A549 (cell line): Measurements from ENCODE around the gene RHOB. TPM values are rescaled to one million over a fixed set of nuclear protein-coding genes. Genes with fewer than 3 reads are reported as not detected.

Experiments
- ATAC-seq, 2 experiments: fragments of 200-7000 bp in 1 of 2; fragments of >200 bp in 1 of 2; cut with Nextera tagmentation in 1 of 2; cut with Tn5 transposase in 1 of 2; 3 replicates each; pipeline versions ENCODE4 v1.8.0 to v1.9.1; 2018 to 2020; ENCODE audit warnings: mild to moderate bottlenecking in 1 of 2, moderate library complexity in 1 of 2
- CTCF ChIA-PET: fragments of 300-600 bp; sonication (Branson Sonifier 250); formaldehyde crosslinking; extraction: SDS; loops from one replicate; lab custom pipeline; 2021; ENCODE audit warnings: antibody characterized with exemption, inconsistent platforms; lab: Yijun Ruan, JAX
- POLR2A ChIA-PET: fragments of 350-600 bp; formaldehyde crosslinking; extraction: SDS; loops from one replicate; lab custom pipeline; 2021; ENCODE audit warnings: antibody characterized with exemption, inconsistent platforms; lab: Yijun Ruan, JAX
- DNase-seq, 2 experiments: peaks; one replicate each; pipeline versions ENCODE4 v3.0.0 to v3.0.0-alpha.2; 2011 to 2016; ENCODE audit warnings: low read depth in 1 of 2, low spot score in 1 of 2
- FAIRE-seq: peaks from 2 replicates; lab custom pipeline; 2011; peaks lifted over from hg19 to GRCh38; lab: Jason Lieb, UNC
- H3K27ac ChIP-seq, 2 experiments: fragments of >200 bp; sonication (Bioruptor Twin); formaldehyde crosslinking; 3 replicates each; pipeline ENCODE4 v1.5.1; 2016 to 2017
- H3K4me1 ChIP-seq: fragments of >200 bp; sonication (Bioruptor Twin); formaldehyde crosslinking; 3 replicates; pipeline ENCODE4 v1.6.1; 2016
- H3K4me2 ChIP-seq: fragments of >200 bp; sonication (Bioruptor Twin); formaldehyde crosslinking; 3 replicates; pipeline ENCODE4 v1.6.1; 2016
- H3K4me3 ChIP-seq: fragments of >200 bp; sonication (Bioruptor Twin); formaldehyde crosslinking; 3 replicates; pipeline ENCODE4 v1.5.1; 2016
- H3K9me3 ChIP-seq: fragments of >200 bp; sonication (Bioruptor Twin); formaldehyde crosslinking; 3 replicates; pipeline ENCODE4 v1.6.1; 2016
- EHMT2 ChIP-seq: fragments of 200-600 bp; sonication (generic); IDR thresholded peaks from 2 replicates; pipeline ENCODE4 v1.6.1; 2016; ENCODE audit warnings: antibody characterized with exemption, low read depth, mild to moderate bottlenecking, moderate library complexity
- EP300 ChIP-seq, 2 experiments: fragments of >200 bp; sonication (Bioruptor Twin); formaldehyde crosslinking; IDR thresholded peaks; 2 replicates in 1 of 2; 3 replicates in 1 of 2; pipeline ENCODE4 v1.6.1; 2016 to 2017
- ESRRA ChIP-seq: fragments of 150-350 bp; IDR thresholded peaks from 2 replicates; pipeline ENCODE4 v1.6.1; 2014; ENCODE audit warnings: mild to moderate bottlenecking, low read length, borderline replicate concordance
- HOXB13 ChIP-seq: fragments of 250-450 bp; sonication (Bioruptor Pico); IDR thresholded peaks from 2 replicates; pipeline ENCODE4 v1.5.0; 2020; ENCODE audit warnings: low read depth, mild to moderate bottlenecking, moderate library complexity
- JUNB ChIP-seq: fragments of >200 bp; sonication (Bioruptor Twin); formaldehyde crosslinking; IDR thresholded peaks from 2 replicates; pipeline ENCODE4 v1.6.1; 2016
- KDM1A ChIP-seq: fragments of 200-600 bp; sonication (generic); IDR thresholded peaks from 2 replicates; pipeline ENCODE4 v1.6.1; 2016; ENCODE audit warnings: low read depth, mild to moderate bottlenecking
- MAZ ChIP-seq: fragments of 150-350 bp; IDR thresholded peaks from 2 replicates; pipeline ENCODE4 v1.6.1; 2014; ENCODE audit warnings: antibody characterized with exemption, low read depth, low read length, borderline replicate concordance
- MYC ChIP-seq: IDR thresholded peaks from 2 replicates; pipeline ENCODE4 v1.6.1; 2012; ENCODE audit warnings: mild to moderate bottlenecking, inconsistent platforms, low read length, improper control_type of control experiment, borderline replicate concordance
- NPAS2 ChIP-seq: fragments of 250-450 bp; sonication (Bioruptor Pico); IDR thresholded peaks from 2 replicates; pipeline ENCODE4 v1.8.0; 2022; ENCODE audit warnings: mild to moderate bottlenecking, moderate library complexity, borderline replicate concordance
- NR3C1 ChIP-seq: fragments of >200 bp; sonication (Bioruptor Twin); formaldehyde crosslinking; IDR thresholded peaks from 3 replicates; pipeline ENCODE4 v1.6.1; 2017
- POLR2A ChIP-seq: IDR thresholded peaks from 2 replicates; pipeline ENCODE4 v1.6.1; 2012; ENCODE audit warnings: mild to moderate bottlenecking, low read length
- RAD21 ChIP-seq, 2 experiments: fragments of >200 bp in 1 of 2; sonication (Bioruptor Twin) in 1 of 2; formaldehyde crosslinking in 1 of 2; IDR thresholded peaks in 1 of 2; conservative IDR thresholded peaks in 1 of 2; 2 replicates in 1 of 2; 3 replicates in 1 of 2; pipeline ENCODE4 v1.6.1; 2012 to 2018; ENCODE audit warnings: inconsistent platforms in 1 of 2
- RARB ChIP-seq: fragments of 250-450 bp; sonication (Bioruptor Pico); IDR thresholded peaks from 2 replicates; pipeline ENCODE4 v1.8.0; 2021; ENCODE audit warnings: mild to moderate bottlenecking, moderate library complexity
- RNF2 ChIP-seq: fragments of 200-600 bp; sonication (generic); IDR thresholded peaks from 2 replicates; pipeline ENCODE4 v1.6.1; 2016; ENCODE audit warnings: low read depth, mild to moderate bottlenecking, antibody characterized with exemption, moderate library complexity, borderline replicate concordance
- SMC3 ChIP-seq: fragments of >200 bp; sonication (Bioruptor Twin); formaldehyde crosslinking; IDR thresholded peaks from 3 replicates; pipeline ENCODE4 v1.6.1; 2018; ENCODE audit warnings: inconsistent platforms
- SREBF2 ChIP-seq: fragments of 450-650 bp; IDR thresholded peaks from 2 replicates; pipeline ENCODE4 v1.6.1; 2014; ENCODE audit warnings: mild to moderate bottlenecking, moderate library complexity
- WGBS: methylation state at CpG from one replicate; pipeline ENCODE4 v1.1.6; 2017; ENCODE audit errors: missing lambda C conversion rate; 5-methylcytosine and 5-hydroxymethylcytosine counted together
- polyA plus RNA-seq, 4 experiments: library from polyadenylated mRNA; depleted of rRNA in 3 of 4; stranded (reverse); fragments of >200 nt; fragmentation: RNase III in 1 of 4; extraction: RNeasy Plus Mini Kit Qiagen cat#74134 plus additional on column Dnase treatment in 1 of 4; gene quantifications; 2 replicates in 3 of 4; 3 replicates in 1 of 4; pipeline ENCODE4 v1.2.3, GENCODE V29; 2011 to 2017
- TF ChIP-seq, protein P1 (sequence below): fragments of 250-450 bp; sonication (Bioruptor Pico); IDR thresholded peaks from 2 replicates; pipeline ENCODE4 v1.5.0; 2021; ENCODE audit warnings: mild to moderate bottlenecking, moderate library complexity, borderline replicate concordance
- TF ChIP-seq, protein P2 (sequence below): fragments of >200 bp; sonication (Bioruptor Twin); formaldehyde crosslinking; IDR thresholded peaks from 3 replicates; pipeline ENCODE4 v1.5.1; 2016
- TF ChIP-seq, protein P3 (sequence below): fragments of 200-600 bp; sonication (generic); IDR thresholded peaks from 2 replicates; pipeline ENCODE4 v1.6.1; 2016; ENCODE audit warnings: antibody characterized with exemption, mild to moderate bottlenecking, moderate library complexity

RHOB gene
- polyA plus RNA-seq, 2 of the 4 experiments (the other 2 are of a cell fraction) = 84.5 to 157 TPM

DNA sequence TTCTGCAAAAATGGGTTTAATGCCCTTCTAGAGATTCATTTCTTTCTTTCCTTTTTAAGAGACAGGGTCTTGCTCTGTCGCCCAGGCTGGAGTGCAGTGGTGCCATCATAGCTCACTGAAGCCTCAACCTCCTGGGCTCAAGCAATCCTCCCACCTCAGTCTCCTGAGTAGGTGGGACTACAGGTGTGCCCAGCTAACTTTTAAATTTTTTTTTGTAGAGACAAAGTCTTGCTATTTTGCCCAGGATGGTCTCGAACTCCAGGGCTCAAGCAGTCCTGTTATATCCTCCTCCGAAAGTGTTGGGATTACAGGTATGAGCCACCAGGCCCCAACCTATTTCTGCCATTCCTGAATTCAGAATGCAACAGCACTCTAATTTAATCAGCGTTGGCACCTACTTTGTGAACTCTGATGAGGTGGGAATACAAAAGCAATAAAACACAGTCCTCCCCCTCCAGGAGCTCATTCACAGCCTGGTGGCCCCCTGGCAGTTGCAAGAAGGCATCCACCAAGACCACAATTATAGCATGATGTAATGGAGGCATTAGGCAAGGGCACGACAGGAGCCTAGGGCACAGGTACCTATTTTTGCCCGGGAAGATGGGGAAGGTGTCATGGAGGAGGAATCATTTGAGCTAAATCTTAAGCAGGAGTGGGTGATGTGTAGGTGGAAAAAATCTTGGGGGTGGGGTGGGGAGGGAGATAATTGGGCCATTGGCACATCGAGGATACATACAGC lies 5.1 kb downstream of the RHOB start (continued):
- TF ChIP-seq, protein P1, sequence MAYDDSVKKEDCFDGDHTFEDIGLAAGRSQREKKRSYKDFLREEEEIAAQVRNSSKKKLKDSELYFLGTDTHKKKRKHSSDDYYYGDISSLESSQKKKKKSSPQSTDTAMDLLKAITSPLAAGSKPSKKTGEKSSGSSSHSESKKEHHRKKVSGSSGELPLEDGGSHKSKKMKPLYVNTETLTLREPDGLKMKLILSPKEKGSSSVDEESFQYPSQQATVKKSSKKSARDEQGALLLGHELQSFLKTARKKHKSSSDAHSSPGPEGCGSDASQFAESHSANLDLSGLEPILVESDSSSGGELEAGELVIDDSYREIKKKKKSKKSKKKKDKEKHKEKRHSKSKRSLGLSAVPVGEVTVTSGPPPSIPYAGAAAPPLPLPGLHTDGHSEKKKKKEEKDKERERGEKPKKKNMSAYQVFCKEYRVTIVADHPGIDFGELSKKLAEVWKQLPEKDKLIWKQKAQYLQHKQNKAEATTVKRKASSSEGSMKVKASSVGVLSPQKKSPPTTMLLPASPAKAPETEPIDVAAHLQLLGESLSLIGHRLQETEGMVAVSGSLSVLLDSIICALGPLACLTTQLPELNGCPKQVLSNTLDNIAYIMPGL (CRISPR knock-in tag) = no peak
- no peak for TF ChIP-seq HOXB13 (CRISPR knock-in tag)
- no peak for TF ChIP-seq MAZ
- no peak for TF ChIP-seq SREBF2
- TF ChIP-seq, protein P2, sequence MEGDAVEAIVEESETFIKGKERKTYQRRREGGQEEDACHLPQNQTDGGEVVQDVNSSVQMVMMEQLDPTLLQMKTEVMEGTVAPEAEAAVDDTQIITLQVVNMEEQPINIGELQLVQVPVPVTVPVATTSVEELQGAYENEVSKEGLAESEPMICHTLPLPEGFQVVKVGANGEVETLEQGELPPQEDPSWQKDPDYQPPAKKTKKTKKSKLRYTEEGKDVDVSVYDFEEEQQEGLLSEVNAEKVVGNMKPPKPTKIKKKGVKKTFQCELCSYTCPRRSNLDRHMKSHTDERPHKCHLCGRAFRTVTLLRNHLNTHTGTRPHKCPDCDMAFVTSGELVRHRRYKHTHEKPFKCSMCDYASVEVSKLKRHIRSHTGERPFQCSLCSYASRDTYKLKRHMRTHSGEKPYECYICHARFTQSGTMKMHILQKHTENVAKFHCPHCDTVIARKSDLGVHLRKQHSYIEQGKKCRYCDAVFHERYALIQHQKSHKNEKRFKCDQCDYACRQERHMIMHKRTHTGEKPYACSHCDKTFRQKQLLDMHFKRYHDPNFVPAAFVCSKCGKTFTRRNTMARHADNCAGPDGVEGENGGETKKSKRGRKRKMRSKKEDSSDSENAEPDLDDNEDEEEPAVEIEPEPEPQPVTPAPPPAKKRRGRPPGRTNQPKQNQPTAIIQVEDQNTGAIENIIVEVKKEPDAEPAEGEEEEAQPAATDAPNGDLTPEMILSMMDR = no peak
- TF ChIP-seq JUNB = no peak
- no peak for TF ChIP-seq ESRRA

DNA sequence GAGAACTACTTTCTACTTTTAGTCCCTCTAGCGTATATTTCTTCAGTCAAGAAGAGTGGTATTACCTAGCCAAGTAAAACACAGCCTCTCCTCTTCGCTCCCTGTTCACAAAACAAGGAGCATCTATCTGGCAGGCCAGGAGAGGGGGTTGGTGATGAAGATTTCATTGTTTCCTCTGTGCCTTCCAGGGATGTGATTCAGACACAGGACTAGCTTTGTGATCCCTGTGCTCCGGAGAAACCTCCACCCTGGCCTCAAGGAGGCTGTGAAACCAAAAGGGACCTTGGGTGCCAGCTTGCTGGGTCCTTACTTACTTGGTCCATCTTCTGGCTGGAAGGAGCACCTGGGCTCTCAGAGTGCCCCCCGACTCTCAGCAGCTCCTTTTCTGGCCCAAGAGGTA lies 5.7 kb downstream of the RHOB start:
- FAIRE-seq (no peak), DNase-seq (peak in 1 of 2 experiments; percentile 61), ATAC-seq (peak; percentile 14 to 31; a peak in 4 of 6 replicates)
- Histone ChIP-seq H3K27ac (peak overlapping the region in 1 of 2 experiments; percentile 15; a peak in 2 of 6 replicates), H3K9me3 (no peaks in the 10 kb centered on the region), H3K4me3 (no peak overlapping the region), H3K4me1 (peaks cover 23% of the 10 kb centered on the region), H3K4me2 (no peak overlapping the region)
- TF ChIP-seq RNF2 = no peak
- peak; percentile 35 to 55; a peak in 2 of 5 replicates for TF ChIP-seq RAD21 (conservative IDR thresholded peaks at IDR 0.05 in 1 of 2, IDR thresholded peaks at IDR 0.05 in 1 of 2)
- no peak for TF ChIP-seq KDM1A
- TF ChIP-seq SMC3 = peak; percentile 18; the same call in 1 of the 3 replicates
- TF ChIP-seq MYC = no peak
- TF ChIP-seq NPAS2 (CRISPR knock-in tag) = no peak
- TF ChIP-seq EHMT2 = no peak
- TF ChIP-seq MAZ = no peak
- TF ChIP-seq NR3C1 = no peak
- TF ChIP-seq SREBF2 = no peak
- TF ChIP-seq EP300 (IDR thresholded peaks at IDR 0.05) = no peak
- TF ChIP-seq RARB (CRISPR knock-in tag) = no peak
- TF ChIP-seq, protein P3, sequence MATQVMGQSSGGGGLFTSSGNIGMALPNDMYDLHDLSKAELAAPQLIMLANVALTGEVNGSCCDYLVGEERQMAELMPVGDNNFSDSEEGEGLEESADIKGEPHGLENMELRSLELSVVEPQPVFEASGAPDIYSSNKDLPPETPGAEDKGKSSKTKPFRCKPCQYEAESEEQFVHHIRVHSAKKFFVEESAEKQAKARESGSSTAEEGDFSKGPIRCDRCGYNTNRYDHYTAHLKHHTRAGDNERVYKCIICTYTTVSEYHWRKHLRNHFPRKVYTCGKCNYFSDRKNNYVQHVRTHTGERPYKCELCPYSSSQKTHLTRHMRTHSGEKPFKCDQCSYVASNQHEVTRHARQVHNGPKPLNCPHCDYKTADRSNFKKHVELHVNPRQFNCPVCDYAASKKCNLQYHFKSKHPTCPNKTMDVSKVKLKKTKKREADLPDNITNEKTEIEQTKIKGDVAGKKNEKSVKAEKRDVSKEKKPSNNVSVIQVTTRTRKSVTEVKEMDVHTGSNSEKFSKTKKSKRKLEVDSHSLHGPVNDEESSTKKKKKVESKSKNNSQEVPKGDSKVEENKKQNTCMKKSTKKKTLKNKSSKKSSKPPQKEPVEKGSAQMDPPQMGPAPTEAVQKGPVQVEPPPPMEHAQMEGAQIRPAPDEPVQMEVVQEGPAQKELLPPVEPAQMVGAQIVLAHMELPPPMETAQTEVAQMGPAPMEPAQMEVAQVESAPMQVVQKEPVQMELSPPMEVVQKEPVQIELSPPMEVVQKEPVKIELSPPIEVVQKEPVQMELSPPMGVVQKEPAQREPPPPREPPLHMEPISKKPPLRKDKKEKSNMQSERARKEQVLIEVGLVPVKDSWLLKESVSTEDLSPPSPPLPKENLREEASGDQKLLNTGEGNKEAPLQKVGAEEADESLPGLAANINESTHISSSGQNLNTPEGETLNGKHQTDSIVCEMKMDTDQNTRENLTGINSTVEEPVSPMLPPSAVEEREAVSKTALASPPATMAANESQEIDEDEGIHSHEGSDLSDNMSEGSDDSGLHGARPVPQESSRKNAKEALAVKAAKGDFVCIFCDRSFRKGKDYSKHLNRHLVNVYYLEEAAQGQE = no peak
- no peak for TF ChIP-seq POLR2A
- CTCF ChIA-PET = interaction anchor here (0.6 to 10.5 kb wide), 23 partner anchors 9 to 199 kb away, joined by 3 to 210 read pairs (median 5); partner anchors contain the start of gene HS1BP3
- POLR2A ChIA-PET = interaction anchor here (0.8 kb wide), 1 partner anchor 187 kb away, joined by 3 read pairs; no protein-coding TSS in a partner anchor
- WGBS = 61% methylated on average over 4 of the region's 4 CpGs
